ENCODE data around the gene ACRBP. TPM values are rescaled to one million over a fixed set of nuclear protein-coding genes. Genes with fewer than 3 reads are reported as not detected.

Gene ACRBP
- total RNA-seq, 1 experiment from 2014 or later: 1.3 TPM

DNA sequence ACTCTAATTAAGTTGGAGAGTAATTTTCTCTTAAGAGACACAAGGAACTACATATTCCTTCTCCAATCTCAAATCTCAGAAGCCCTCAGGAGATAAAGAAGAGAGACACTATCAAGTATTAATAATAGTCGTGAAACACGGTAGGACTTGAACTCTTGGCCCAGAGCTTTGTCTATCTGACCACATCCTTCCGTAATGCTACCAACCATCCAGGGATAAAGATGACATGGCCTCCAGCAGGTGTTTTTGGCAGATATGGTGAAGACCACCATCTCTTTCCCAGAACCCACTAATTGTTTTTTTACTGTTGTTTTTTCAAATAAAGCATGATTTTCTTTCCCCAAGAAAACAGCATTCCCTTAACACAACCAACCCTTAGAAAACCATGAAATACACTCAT, 38.6 kb upstream of the ACRBP start:
- no peak overlapping the region; a peak in 1 of 7 replicates for H3K27ac Mint-ChIP-seq
- Histone ChIP-seq H2AK5ac (ENCODE audit: insufficient read length, low read length) (no peak overlapping the region), H3K27ac (ENCODE audit: insufficient read length, low read depth, low read length) (no peak overlapping the region), H3T11ph (ENCODE audit: low read length) (no peak overlapping the region), H4K20me1 (ENCODE audit: control insufficient read depth, insufficient read depth, insufficient read length) (no peaks in the 10 kb centered on the region), H3K27me3 (ENCODE audit: insufficient read depth, low read length) (no peaks in the 10 kb centered on the region), H3K23ac (ENCODE audit: insufficient read length, low read depth, low read length) (no peak overlapping the region), H4K91ac (ENCODE audit: insufficient read length, low read depth, low read length) (no peak overlapping the region), H3K4ac (ENCODE audit: low read depth, low read length) (no peak overlapping the region), H3K18ac (ENCODE audit: insufficient read length, low read depth, low read length) (no peak overlapping the region), H2BK5ac (ENCODE audit: insufficient read length, low read length) (no peak overlapping the region), H3K9me3 (ENCODE audit: control insufficient read depth, low read depth, low read length) (no peaks in the 10 kb centered on the region), H3K9ac (ENCODE audit: extremely low read depth, insufficient read length, low read length) (no peak overlapping the region), H3K14ac (ENCODE audit: insufficient read depth, low read length) (no peak overlapping the region), H2AFZ (ENCODE audit: low read length) (no peak overlapping the region), H3K79me2 (ENCODE audit: insufficient read depth, low read length) (peaks cover 27% of the 10 kb centered on the region; the same call in 1 of the 2 replicates), H3K4me1 (ENCODE audit: insufficient read depth, low read length) (no peaks in the 10 kb centered on the region), H2BK20ac (ENCODE audit: low read depth, low read length, poor library complexity, severe bottlenecking) (no peak overlapping the region), H2BK120ac (ENCODE audit: low read depth, low read length, poor library complexity, severe bottlenecking) (no peak overlapping the region), H3K79me1 (ENCODE audit: insufficient read depth, low read depth, low read length, poor library complexity, severe bottlenecking) (peaks cover 7% of the 10 kb centered on the region), H3K56ac (ENCODE audit: insufficient read length, low read depth, low read length) (no peak overlapping the region), H2BK12ac (ENCODE audit: insufficient read length, low read depth, low read length) (no peak overlapping the region), H2BK15ac (ENCODE audit: low read depth, low read length) (no peak overlapping the region), H4K8ac (replicated peaks; ENCODE audit: insufficient read length, low read depth, low read length) (no peak overlapping the region), H3K23me2 (ENCODE audit: insufficient read length, low read depth, low read length, poor library complexity, severe bottlenecking) (peaks cover 8% of the 10 kb centered on the region), H4K5ac (ENCODE audit: insufficient read length, low read depth, low read length) (no peak overlapping the region), H3K4me2 (ENCODE audit: insufficient read depth, insufficient read length, low read length) (no peak overlapping the region)
- H3K36me3 Mint-ChIP-seq (ENCODE audit: insufficient read depth in 1 of 3, low read depth in 3 of 3): peaks cover 3 to 30% (median 21%) of the 10 kb centered on the region in 3 experiments; a peak in 5 of 7 replicates
- H3K4me1 Mint-ChIP-seq: peaks cover 14 to 24% of the 10 kb centered on the region in 2 experiments
- DNase-seq: no peak
- TF ChIP-seq, protein P1, sequence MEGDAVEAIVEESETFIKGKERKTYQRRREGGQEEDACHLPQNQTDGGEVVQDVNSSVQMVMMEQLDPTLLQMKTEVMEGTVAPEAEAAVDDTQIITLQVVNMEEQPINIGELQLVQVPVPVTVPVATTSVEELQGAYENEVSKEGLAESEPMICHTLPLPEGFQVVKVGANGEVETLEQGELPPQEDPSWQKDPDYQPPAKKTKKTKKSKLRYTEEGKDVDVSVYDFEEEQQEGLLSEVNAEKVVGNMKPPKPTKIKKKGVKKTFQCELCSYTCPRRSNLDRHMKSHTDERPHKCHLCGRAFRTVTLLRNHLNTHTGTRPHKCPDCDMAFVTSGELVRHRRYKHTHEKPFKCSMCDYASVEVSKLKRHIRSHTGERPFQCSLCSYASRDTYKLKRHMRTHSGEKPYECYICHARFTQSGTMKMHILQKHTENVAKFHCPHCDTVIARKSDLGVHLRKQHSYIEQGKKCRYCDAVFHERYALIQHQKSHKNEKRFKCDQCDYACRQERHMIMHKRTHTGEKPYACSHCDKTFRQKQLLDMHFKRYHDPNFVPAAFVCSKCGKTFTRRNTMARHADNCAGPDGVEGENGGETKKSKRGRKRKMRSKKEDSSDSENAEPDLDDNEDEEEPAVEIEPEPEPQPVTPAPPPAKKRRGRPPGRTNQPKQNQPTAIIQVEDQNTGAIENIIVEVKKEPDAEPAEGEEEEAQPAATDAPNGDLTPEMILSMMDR (conservative IDR thresholded peaks at IDR 0.05): no peak
- no peaks in the 10 kb centered on the region for H3K9me3 Mint-ChIP-seq
- no CpG with 5 or more reads among the region's 3 CpGs for WGBS (ENCODE audit: extremely low coverage, insufficient read length, low lambda C conversion rate)
- no peak overlapping the region for H3K4me3 Mint-ChIP-seq
- no peaks in the 10 kb centered on the region for H3K27me3 Mint-ChIP-seq (ENCODE audit: low read depth)
